Erythroblast (primary cell): ENCODE data around the gene ATG7.

Source experiments
- GATA1 ChIP-seq: IDR thresholded peaks from 2 replicates; pipeline ENCODE4 v1.6.1; 2011; ENCODE audit warnings: low read depth, mild to moderate bottlenecking, control low read depth, low read length, moderate library complexity
- POLR2A ChIP-seq: IDR thresholded peaks from 2 replicates; pipeline ENCODE4 v1.6.1; 2011; ENCODE audit warnings: mild to moderate bottlenecking, low read length

- TF ChIP-seq POLR2A (no peak), GATA1 (no peak)
Measured at GRCh38 chr3:11238060-11238459, 34.1 kb upstream of the ATG7 start.
